ENCODE results near the gene TSG101.

TSG101 gene

DNA sequence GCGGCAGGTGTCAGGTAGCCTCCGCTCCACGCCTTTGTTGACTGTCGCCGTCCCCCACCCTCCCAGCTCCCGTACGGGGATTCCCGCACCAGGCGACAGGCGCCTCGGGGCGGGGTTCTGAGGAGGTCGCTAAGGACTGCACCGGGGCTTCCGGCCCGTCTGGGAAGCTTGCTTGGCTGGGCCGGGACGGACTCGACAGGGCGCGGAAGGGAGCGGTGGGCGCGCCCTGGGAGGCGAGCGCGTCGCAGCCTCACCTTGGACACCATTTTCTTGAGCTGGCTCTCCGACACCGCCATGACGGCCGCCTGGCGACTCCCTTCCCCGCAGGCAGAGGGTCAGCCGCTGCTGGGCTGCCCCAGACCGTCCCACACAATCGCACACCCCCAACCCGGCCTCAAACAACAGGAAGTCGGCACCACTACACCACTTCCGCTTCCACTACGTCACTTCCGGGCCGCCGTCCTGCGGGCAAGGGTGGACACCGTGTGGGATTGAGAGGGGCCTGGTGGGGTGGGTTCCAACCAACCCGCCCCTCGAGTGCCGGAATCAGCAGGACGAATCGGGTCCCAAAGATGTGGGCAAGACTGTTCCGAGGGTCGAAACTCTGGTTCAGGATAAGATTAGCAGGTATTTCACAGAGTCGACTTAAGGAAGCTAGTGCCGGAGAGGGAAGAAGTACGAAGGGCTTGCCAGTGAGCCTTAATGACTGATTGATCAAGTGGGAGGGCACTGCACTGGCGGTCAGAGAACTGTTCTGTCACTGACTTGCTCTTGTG, at the start of gene TSG101:
Gene TSG101 (minus strand): TSS at position 422 of the 776 bp plus-strand sequence. CDS start 126 bp downstream, at position 296.
- H3K36me3 ChIP-seq (ENCODE audit: insufficient read depth, low read length) = peaks cover 4% of the 10 kb centered on the region
- peak within 1 kb of the TSS; percentile 74 for H3K9ac ChIP-seq (ENCODE audit: low read depth, low read length)
- no peaks in the 10 kb centered on the region for H3K4me1 ChIP-seq (ENCODE audit: insufficient read depth, low read length)
- no peaks in the 10 kb centered on the region for H3K9me3 ChIP-seq (ENCODE audit: control insufficient read depth, insufficient read depth, low read length)

DNA sequence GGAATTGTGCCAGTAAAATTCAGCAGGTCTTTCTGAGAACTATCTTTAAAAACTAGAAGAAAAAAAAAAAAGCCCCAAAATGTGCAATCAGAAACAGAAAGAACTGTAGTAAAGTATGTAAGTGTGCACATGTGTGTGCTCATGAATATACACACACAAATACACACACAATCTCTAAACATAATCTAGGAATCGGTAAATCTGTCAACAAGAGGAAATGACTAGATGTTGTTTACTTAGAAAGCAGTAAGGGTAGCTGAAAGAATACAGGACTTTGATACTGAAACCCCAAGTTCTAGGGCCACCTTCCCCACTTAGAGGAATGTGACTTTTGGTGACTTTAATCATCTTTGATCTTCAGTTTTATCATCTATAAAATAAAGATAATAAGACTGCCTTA, 48.6 kb upstream of the TSG101 start:
- no peaks in the 10 kb centered on the region for H3K4me1 ChIP-seq (ENCODE audit: insufficient read depth, low read length)
- no peaks in the 10 kb centered on the region for H3K9me3 ChIP-seq (ENCODE audit: control insufficient read depth, insufficient read depth, low read length)
- no peak overlapping the region for H3K9ac ChIP-seq (ENCODE audit: low read depth, low read length)
- H3K36me3 ChIP-seq (ENCODE audit: insufficient read depth, low read length) = no peaks in the 10 kb centered on the region; the same call in 1 of the 2 replicates

DNA sequence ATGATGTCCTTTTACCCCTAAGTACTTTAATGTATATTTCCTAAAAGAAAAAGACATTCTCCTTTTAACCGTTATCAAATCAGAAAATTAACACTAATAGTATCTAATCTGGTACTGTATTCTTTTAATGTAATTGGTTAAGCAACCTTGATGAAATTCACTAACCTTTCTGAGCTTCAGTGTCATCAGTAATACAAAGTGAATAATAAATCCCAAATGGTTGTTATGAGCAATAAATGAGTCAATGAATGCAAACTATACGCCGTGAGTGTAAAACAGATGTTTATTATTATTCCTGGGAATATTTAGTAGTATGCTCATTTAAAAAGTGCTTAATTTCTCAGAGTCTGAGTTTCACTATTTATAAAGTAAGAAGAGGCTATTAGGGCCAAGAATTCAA, 40.3 kb upstream of the TSG101 start:
- Histone ChIP-seq H3K9me3 (ENCODE audit: control insufficient read depth, insufficient read depth, low read length) (no peaks in the 10 kb centered on the region), H3K36me3 (ENCODE audit: insufficient read depth, low read length) (no peaks in the 10 kb centered on the region; the same call in 1 of the 2 replicates), H3K9ac (ENCODE audit: low read depth, low read length) (no peak overlapping the region), H3K4me1 (ENCODE audit: insufficient read depth, low read length) (peaks cover 5% of the 10 kb centered on the region; the same call in 1 of the 2 replicates)

DNA sequence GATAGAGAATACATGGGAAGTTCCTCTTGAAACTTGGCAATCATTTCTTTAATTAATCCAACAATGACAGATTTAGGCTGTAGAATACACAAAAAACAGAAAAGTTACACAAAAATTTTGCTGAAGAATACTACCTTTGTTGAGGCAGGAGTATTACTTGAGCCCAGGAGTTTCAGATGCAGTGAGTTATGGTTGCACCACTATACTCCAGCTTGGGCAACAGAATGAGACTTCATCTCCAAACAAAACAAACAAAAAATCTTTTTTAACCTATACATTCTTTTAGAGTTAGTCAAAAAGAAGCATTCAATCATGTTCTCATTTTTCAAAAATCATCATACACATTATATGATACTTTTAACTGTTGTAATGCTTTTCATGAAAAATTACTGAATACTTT, 39.7 kb upstream of the TSG101 start:
- Histone ChIP-seq H3K4me1 (ENCODE audit: insufficient read depth, low read length) (peaks cover 5% of the 10 kb centered on the region; the same call in 1 of the 2 replicates), H3K9me3 (ENCODE audit: control insufficient read depth, insufficient read depth, low read length) (no peaks in the 10 kb centered on the region), H3K9ac (ENCODE audit: low read depth, low read length) (no peak overlapping the region), H3K36me3 (ENCODE audit: insufficient read depth, low read length) (no peaks in the 10 kb centered on the region; the same call in 1 of the 2 replicates)

GRCh38 chr11:18564149-18564548, 37.4 kb upstream of the TSG101 start:
- no peaks in the 10 kb centered on the region for H3K36me3 ChIP-seq (ENCODE audit: insufficient read depth, low read length)

GRCh38 chr11:18563090-18563730, 36.5 kb upstream of the TSG101 start:
- Histone ChIP-seq H3K36me3 (ENCODE audit: insufficient read depth, low read length) (no peaks in the 10 kb centered on the region), H3K4me1 (ENCODE audit: insufficient read depth, low read length) (peaks cover 5% of the 10 kb centered on the region; the same call in 1 of the 2 replicates), H3K9ac (ENCODE audit: low read depth, low read length) (no peak overlapping the region), H3K9me3 (ENCODE audit: control insufficient read depth, insufficient read depth, low read length) (no peaks in the 10 kb centered on the region)

More at GRCh38 chr11:18564149-18564548, 37.4 kb upstream of the TSG101 start:
- Histone ChIP-seq H3K9me3 (ENCODE audit: control insufficient read depth, insufficient read depth, low read length) (no peaks in the 10 kb centered on the region), H3K9ac (ENCODE audit: low read depth, low read length) (no peak overlapping the region), H3K4me1 (ENCODE audit: insufficient read depth, low read length) (peaks cover 5% of the 10 kb centered on the region; the same call in 1 of the 2 replicates)

DNA sequence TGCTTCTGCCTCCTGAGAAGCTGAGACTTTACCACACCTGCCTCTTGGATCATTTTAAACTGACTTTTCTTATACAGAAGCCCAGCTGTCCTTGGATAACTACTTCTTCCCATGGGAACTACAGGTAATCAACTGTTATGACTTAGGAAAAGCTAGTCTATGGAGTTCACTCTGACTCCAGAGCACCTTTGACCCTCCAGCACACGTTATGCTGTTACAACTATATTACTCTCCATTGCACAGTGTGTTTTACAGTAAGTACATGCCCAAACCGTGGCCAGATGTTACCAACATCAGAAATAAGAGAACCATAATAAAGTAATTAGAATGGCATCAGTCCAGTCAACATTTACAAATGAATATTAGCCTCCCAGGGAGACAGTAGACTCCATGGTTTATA, 21.3 kb upstream of the TSG101 start:
- Histone ChIP-seq H3K36me3 (ENCODE audit: insufficient read depth, low read length) (no peaks in the 10 kb centered on the region), H3K4me1 (ENCODE audit: insufficient read depth, low read length) (no peaks in the 10 kb centered on the region), H3K9me3 (ENCODE audit: control insufficient read depth, insufficient read depth, low read length) (no peaks in the 10 kb centered on the region), H3K9ac (ENCODE audit: low read depth, low read length) (no peak overlapping the region)

- no peaks in the 10 kb centered on the region for H3K4me1 ChIP-seq (ENCODE audit: insufficient read depth, low read length)
- no peak overlapping the region for H3K9ac ChIP-seq (ENCODE audit: low read depth, low read length)
- no peaks in the 10 kb centered on the region for H3K9me3 ChIP-seq (ENCODE audit: control insufficient read depth, insufficient read depth, low read length)
- H3K36me3 ChIP-seq (ENCODE audit: insufficient read depth, low read length) = no peaks in the 10 kb centered on the region
These were observed 13.7 kb upstream of the TSG101 start for GRCh38 chr11:18540207-18541009.

DNA sequence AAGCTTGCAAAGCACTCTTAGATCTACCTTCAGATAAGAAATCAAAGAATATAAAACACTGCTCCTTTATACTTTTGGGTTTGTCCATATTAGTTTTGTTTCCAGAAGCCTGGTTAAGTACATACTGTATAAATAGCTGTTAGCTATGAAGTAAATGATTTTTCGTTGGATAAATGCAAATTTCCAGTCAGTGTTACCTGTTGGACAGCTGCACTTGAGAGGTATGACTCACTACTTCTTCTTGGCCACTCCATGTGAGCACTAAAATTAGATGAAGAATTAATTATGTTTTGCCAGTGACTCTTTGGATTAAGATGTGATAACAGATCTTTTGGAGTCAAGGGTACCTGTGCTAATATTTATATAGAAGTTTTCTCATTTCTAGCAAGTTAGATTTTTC, 9.5 kb upstream of the TSG101 start:
- no peak overlapping the region for H3K9ac ChIP-seq (ENCODE audit: low read depth, low read length)
- no peaks in the 10 kb centered on the region for H3K9me3 ChIP-seq (ENCODE audit: control insufficient read depth, insufficient read depth, low read length)
- no peaks in the 10 kb centered on the region for H3K4me1 ChIP-seq (ENCODE audit: insufficient read depth, low read length)
- no peaks in the 10 kb centered on the region; the same call in 1 of the 2 replicates for H3K36me3 ChIP-seq (ENCODE audit: insufficient read depth, low read length)

DNA sequence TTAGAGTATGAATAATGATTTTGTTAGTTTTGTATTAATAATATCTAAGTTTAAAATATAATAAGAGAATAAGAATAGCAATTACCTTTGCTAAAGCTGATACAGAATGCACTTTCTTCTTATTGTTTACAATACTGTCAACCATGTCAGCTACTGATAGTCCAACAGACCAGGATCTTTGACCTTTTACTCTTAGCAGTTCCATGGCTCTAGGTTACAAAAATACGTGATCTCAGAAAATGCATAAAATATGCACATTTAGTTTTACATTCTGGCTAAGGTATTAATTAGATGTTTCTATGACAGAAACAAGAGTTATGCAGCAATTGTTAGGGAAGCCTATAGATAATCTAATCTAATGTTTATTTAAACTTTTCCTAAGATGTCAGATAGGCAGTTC, 7.5 kb upstream of the TSG101 start:
- H3K9me3 ChIP-seq (ENCODE audit: control insufficient read depth, insufficient read depth, low read length) = no peaks in the 10 kb centered on the region
- no peaks in the 10 kb centered on the region; the same call in none of the 2 replicates for H3K36me3 ChIP-seq (ENCODE audit: insufficient read depth, low read length)
- H3K9ac ChIP-seq (ENCODE audit: low read depth, low read length) = no peak overlapping the region
- no peaks in the 10 kb centered on the region for H3K4me1 ChIP-seq (ENCODE audit: insufficient read depth, low read length)

DNA sequence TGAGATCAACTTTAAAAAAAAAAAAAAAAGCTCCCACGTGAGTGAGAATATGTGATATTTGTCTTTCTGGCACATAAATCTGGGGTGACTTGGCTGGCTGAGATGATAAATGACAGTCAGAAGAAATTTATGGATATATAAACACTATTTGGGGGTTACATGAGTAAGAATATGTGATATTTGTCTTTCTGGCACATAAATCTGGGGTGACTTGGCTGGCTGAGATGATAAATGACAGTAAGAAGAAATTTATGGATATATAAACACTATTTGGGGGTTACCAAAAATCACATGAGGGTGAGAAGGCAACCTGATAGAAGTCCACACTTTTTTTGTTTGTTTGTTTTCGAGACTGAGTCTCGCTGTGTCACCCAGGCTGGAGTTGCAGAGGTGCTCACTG, 6.6 kb upstream of the TSG101 start:
- H3K9me3 ChIP-seq (ENCODE audit: control insufficient read depth, insufficient read depth, low read length) = no peaks in the 10 kb centered on the region
- H3K36me3 ChIP-seq (ENCODE audit: insufficient read depth, low read length) = no peaks in the 10 kb centered on the region; the same call in none of the 2 replicates
- no peak overlapping the region for H3K9ac ChIP-seq (ENCODE audit: low read depth, low read length)
- H3K4me1 ChIP-seq (ENCODE audit: insufficient read depth, low read length) = no peaks in the 10 kb centered on the region

GRCh38 chr11:18527512-18527911, 770 bp upstream of the TSG101 start:
- Histone ChIP-seq H3K9me3 (ENCODE audit: control insufficient read depth, insufficient read depth, low read length) (no peaks in the 10 kb centered on the region), H3K9ac (ENCODE audit: low read depth, low read length) (peak overlapping the region; percentile 74), H3K36me3 (ENCODE audit: insufficient read depth, low read length) (peaks cover 4% of the 10 kb centered on the region), H3K4me1 (ENCODE audit: insufficient read depth, low read length) (no peaks in the 10 kb centered on the region)

DNA sequence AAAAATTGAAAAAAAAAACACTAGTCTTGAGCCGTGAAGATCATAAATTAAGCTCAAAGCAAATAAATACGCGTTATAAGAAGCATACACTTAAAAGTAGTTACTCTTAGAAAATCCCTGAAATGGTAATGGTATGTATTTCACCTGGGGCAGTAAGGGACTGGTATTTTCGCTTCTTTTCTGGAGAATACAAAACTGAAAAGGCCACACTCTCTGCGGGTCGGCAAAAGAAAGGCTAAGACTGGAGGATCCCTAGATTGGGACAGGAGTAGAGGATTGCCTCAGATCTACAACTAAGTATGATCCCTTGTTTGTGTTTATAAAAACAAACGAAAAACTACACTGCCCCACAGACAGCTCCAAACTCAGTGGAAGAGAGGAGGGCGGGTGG, 617 bp downstream of the TSG101 start:
- Histone ChIP-seq H3K9me3 (ENCODE audit: control insufficient read depth, insufficient read depth, low read length) (no peaks in the 10 kb centered on the region), H3K36me3 (ENCODE audit: insufficient read depth, low read length) (peaks cover 4% of the 10 kb centered on the region), H3K9ac (ENCODE audit: low read depth, low read length) (peak overlapping the region; percentile 74), H3K4me1 (ENCODE audit: insufficient read depth, low read length) (no peaks in the 10 kb centered on the region)

DNA sequence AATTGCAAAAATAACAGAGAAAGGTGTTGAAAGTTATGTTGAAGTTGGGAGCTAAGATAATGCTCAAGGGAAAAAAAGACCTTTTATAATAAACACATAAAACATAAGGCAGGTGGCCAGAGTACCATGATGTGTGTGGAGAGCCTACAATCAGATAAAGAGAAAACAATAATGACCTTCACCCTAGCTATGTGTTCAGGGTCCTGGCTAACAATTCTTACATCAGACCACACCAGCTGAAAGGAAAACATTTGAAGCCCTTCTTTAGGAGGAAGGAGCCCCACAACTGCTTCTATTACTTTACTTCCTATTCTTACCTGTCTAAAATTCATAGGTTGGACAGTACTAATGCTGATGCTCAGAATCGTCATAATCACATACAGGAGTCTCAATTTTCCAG, 2.5 kb downstream of the TSG101 start:
- H3K9me3 ChIP-seq (ENCODE audit: control insufficient read depth, insufficient read depth, low read length) = no peaks in the 10 kb centered on the region
- H3K36me3 ChIP-seq (ENCODE audit: insufficient read depth, low read length) = peaks cover 4% of the 10 kb centered on the region
- no peaks in the 10 kb centered on the region for H3K4me1 ChIP-seq (ENCODE audit: insufficient read depth, low read length)
- no peak overlapping the region for H3K9ac ChIP-seq (ENCODE audit: low read depth, low read length)
